IMR-90 (cell line): Measurements from ENCODE around the gene DRD3. TPM values are rescaled to one million over a fixed set of nuclear protein-coding genes. Genes with fewer than 3 reads are reported as not detected.

Source experiments
- ATAC-seq: fragments of 200-7000 bp; cut with Tn5 transposase; 2 replicates; pipeline ENCODE4 v1.9.1; 2020; ENCODE audit warnings: low read depth, mild to moderate bottlenecking, moderate library complexity
- BruUV-seq: library from RNA; stranded (reverse); fragments of 400-500 nt; replicated peaks from 2 replicates; lab custom pipeline; 2021; lab: Mats Ljungman, UMichigan
- CTCF ChIA-PET: fragments of 300-600 bp; formaldehyde crosslinking; extraction: SDS; loops from one replicate; lab custom pipeline; 2021; ENCODE audit warnings: antibody characterized with exemption; lab: Yijun Ruan, JAX
- POLR2A ChIA-PET: fragments of 300-600 bp; sonication (Branson Sonifier 250); formaldehyde crosslinking; loops from one replicate; lab custom pipeline; 2022; ENCODE audit warnings: antibody characterized with exemption; ENCODE audit not compliant: unreplicated experiment; lab: Charles Lee
- DNase-seq: peaks from one replicate; pipeline ENCODE4 v3.0.0; 2013
- H2AFZ ChIP-seq: replicated peaks from 2 replicates; pipeline ENCODE3; 2013; ENCODE audit warnings: low read length, mild to moderate bottlenecking; ENCODE audit not compliant: poor library complexity
- H2AK5ac ChIP-seq: 2 replicates; pipeline ENCODE4 v1.6.1; 2013; ENCODE audit warnings: low read depth, low read length, inconsistent platforms
- H2AK9ac ChIP-seq: replicated peaks from 2 replicates; pipeline ENCODE3; 2013; ENCODE audit warnings: mild to moderate bottlenecking, low read depth, low read length, moderate library complexity; ENCODE audit not compliant: poor library complexity
- H2BK120ac ChIP-seq: 2 replicates; pipeline ENCODE4 v1.6.1; 2013; ENCODE audit warnings: low read depth, low read length, inconsistent platforms
- H2BK15ac ChIP-seq: 3 replicates; pipeline ENCODE4 v1.6.1; 2013; ENCODE audit warnings: low read depth, low read length, inconsistent platforms
- H2BK20ac ChIP-seq: 2 replicates; pipeline ENCODE4 v1.6.1; 2013; ENCODE audit warnings: low read depth, mild to moderate bottlenecking, inconsistent platforms, low read length, moderate library complexity
- H2BK5ac ChIP-seq: 2 replicates; pipeline ENCODE4 v1.6.1; 2013; ENCODE audit warnings: mild to moderate bottlenecking, low read depth, low read length, inconsistent platforms; ENCODE audit not compliant: poor library complexity, severe bottlenecking
- H3K14ac ChIP-seq: replicated peaks from 2 replicates; pipeline ENCODE4 v1.6.1; 2013; ENCODE audit warnings: low read depth, low read length, inconsistent platforms
- H3K18ac ChIP-seq: 2 replicates; pipeline ENCODE4 v1.6.1; 2013; ENCODE audit warnings: low read depth, low read length, control low read depth
- H3K23ac ChIP-seq: 2 replicates; pipeline ENCODE4 v1.6.1; 2013; ENCODE audit warnings: low read depth, low read length, inconsistent platforms
- H3K27ac ChIP-seq: 2 replicates; pipeline ENCODE4 v1.5.1; 2013; ENCODE audit warnings: mild to moderate bottlenecking, control low read depth, low read length; ENCODE audit not compliant: insufficient read depth
- H3K27me3 ChIP-seq: 2 replicates; pipeline ENCODE4 v1.6.1; 2013; ENCODE audit warnings: low read length; ENCODE audit not compliant: control insufficient read depth, insufficient read depth
- H3K36me3 ChIP-seq: 2 replicates; pipeline ENCODE4 v1.6.1; 2013; ENCODE audit warnings: low read length, mixed read lengths; ENCODE audit not compliant: control insufficient read depth, insufficient read depth
- H3K4ac ChIP-seq: 2 replicates; pipeline ENCODE4 v1.6.1; 2013; ENCODE audit warnings: low read depth, low read length, inconsistent platforms
- H3K4me1 ChIP-seq: 2 replicates; pipeline ENCODE4 v1.6.1; 2013; ENCODE audit warnings: low read length, mixed read lengths; ENCODE audit not compliant: control insufficient read depth, insufficient read depth
- H3K4me2 ChIP-seq: 2 replicates; pipeline ENCODE4 v1.6.1; 2013; ENCODE audit warnings: low read depth, mild to moderate bottlenecking, control low read depth, low read length, moderate library complexity
- H3K4me3 ChIP-seq: 2 replicates; pipeline ENCODE4 v1.5.1; 2013; ENCODE audit warnings: low read depth, mild to moderate bottlenecking, control low read depth, low read length, moderate library complexity; ENCODE audit not compliant: insufficient read depth
- H3K56ac ChIP-seq: 2 replicates; pipeline ENCODE4 v1.6.1; 2013; ENCODE audit warnings: low read length, inconsistent platforms; ENCODE audit not compliant: insufficient read depth; ENCODE audit errors: extremely low read depth
- H3K79me1 ChIP-seq, 2 experiments: 2 replicates each; pipeline ENCODE4 v1.6.1; 2013; ENCODE audit warnings: low read length in 2 of 2, inconsistent platforms in 1 of 2, low read depth in 1 of 2
- H3K9ac ChIP-seq: 2 replicates; pipeline ENCODE4 v1.6.1; 2013; ENCODE audit warnings: low read depth, low read length, control low read depth
- H3K9me1 ChIP-seq: 2 replicates; pipeline ENCODE4 v1.6.1; 2013; ENCODE audit warnings: low read length, inconsistent platforms; ENCODE audit not compliant: insufficient read depth
- H3K9me3 ChIP-seq: 2 replicates; pipeline ENCODE4 v1.6.1; 2013; ENCODE audit warnings: low read length; ENCODE audit not compliant: control insufficient read depth, insufficient read depth
- H4K20me1 ChIP-seq: 2 replicates; pipeline ENCODE4 v1.6.1; 2013; ENCODE audit warnings: low read length, inconsistent platforms; ENCODE audit not compliant: insufficient read depth
- H4K5ac ChIP-seq: 2 replicates; pipeline ENCODE4 v1.6.1; 2013; ENCODE audit warnings: mild to moderate bottlenecking, low read depth, low read length, control low read depth
- H4K8ac ChIP-seq, 2 experiments: 2 replicates each; pipeline ENCODE4 v1.6.1; 2013; ENCODE audit warnings: low read depth in 2 of 2, low read length in 2 of 2, control low read depth in 1 of 2, inconsistent platforms in 1 of 2
- H4K91ac ChIP-seq: 2 replicates; pipeline ENCODE4 v1.6.1; 2013; ENCODE audit warnings: low read depth, low read length, inconsistent platforms; ENCODE audit not compliant: insufficient read depth
- BHLHE40 ChIP-seq: fragments of 150-350 bp; IDR thresholded peaks from 2 replicates; pipeline ENCODE4 v1.6.1; 2016; ENCODE audit warnings: mild to moderate bottlenecking, low read depth, low read length
- CEBPB ChIP-seq: IDR thresholded peaks from 2 replicates; pipeline ENCODE4 v1.6.1; 2012; ENCODE audit warnings: low read depth, low read length, improper control_type of control experiment
- CHD1 ChIP-seq: IDR thresholded peaks from 2 replicates; pipeline ENCODE4 v1.6.1; 2012; ENCODE audit warnings: low read depth, low read length, improper control_type of control experiment
- ELK1 ChIP-seq: fragments of 150-350 bp; IDR thresholded peaks from 2 replicates; pipeline ENCODE4 v1.6.1; 2016; ENCODE audit warnings: low read depth, mild to moderate bottlenecking, low read length, moderate library complexity, borderline replicate concordance
- FOS ChIP-seq: fragments of 150-350 bp; IDR thresholded peaks from 2 replicates; pipeline ENCODE4 v1.6.1; 2016; ENCODE audit warnings: low read depth, low read length
- MAFK ChIP-seq: IDR thresholded peaks from 2 replicates; pipeline ENCODE4 v1.6.1; 2012; ENCODE audit warnings: low read depth, low read length, improper control_type of control experiment
- MAZ ChIP-seq: IDR thresholded peaks from 2 replicates; pipeline ENCODE4 v1.6.1; 2012; ENCODE audit warnings: low read depth, mild to moderate bottlenecking, low read length, improper control_type of control experiment, moderate library complexity, borderline replicate concordance
- NFE2L2 ChIP-seq: fragments of 150-350 bp; IDR thresholded peaks from 2 replicates; pipeline ENCODE4 v1.6.1; 2016; ENCODE audit warnings: low read depth, mild to moderate bottlenecking, low read length
- RFX5 ChIP-seq: IDR thresholded peaks from 2 replicates; pipeline ENCODE4 v1.8.0; 2012; ENCODE audit warnings: low read depth, mild to moderate bottlenecking, low read length, moderate library complexity
- WGBS, 2 experiments: methylation state at CpG; one replicate each; pipeline versions ENCODE4 v1.1.5 to v1.1.7; 2013; ENCODE audit warnings: missing lambda C conversion rate in 2 of 2; ENCODE audit not compliant: insufficient read length in 1 of 2; ENCODE audit errors: extremely low coverage in 2 of 2; 5-methylcytosine and 5-hydroxymethylcytosine counted together
- dilution Hi-C: fragments of 300-500 bp; cut with HindIII; formaldehyde crosslinking; loops from one replicate; pipeline ENCODE4 v1.14.3; 2018; ENCODE audit warnings: low sequenced_read_pairs; ENCODE audit not compliant: unreplicated experiment
- in situ Hi-C: fragments of 300-500 bp; cut with MboI; formaldehyde crosslinking; loops from 3 replicates; pipeline ENCODE4 v1.14.3; 2019; ENCODE audit warnings: low sequenced_read_pairs, inconsistent platforms, mixed read lengths
- intact Hi-C: fragments of 100-400 bp; cut with micrococcal nuclease; formaldehyde crosslinking; loops from 2 replicates; pipeline ENCODE4 v1.10.0; 2022
- polyA plus RNA-seq, 3 experiments: library from polyadenylated mRNA; depleted of rRNA; stranded (reverse); fragments of >200 nt; gene quantifications; 2 replicates each; pipeline ENCODE4 v1.2.3, GENCODE V29; 2012; ENCODE audit warnings: low replicate concordance in 1 of 3
- total RNA-seq: library from RNA; depleted of rRNA; stranded (reverse); fragments of >200 nt; gene quantifications from 2 replicates; pipeline ENCODE4 v1.2.3, GENCODE V29; 2012

Gene DRD3
- total and polyA plus RNA-seq, 2 of the 4 experiments (the other 2 are of a cell fraction): not detected

- Histone ChIP-seq H2AFZ (no peak overlapping the region), H3K4me2 (no peak overlapping the region), H4K91ac (no peak overlapping the region), H3K23ac (no peak overlapping the region), H4K20me1 (no peaks in the 10 kb centered on the region), H3K79me1 (no peaks in the 10 kb centered on the region), H4K5ac (no peak overlapping the region), H2AK5ac (no peak overlapping the region), H3K4me3 (no peak overlapping the region), H3K9me3 (no peaks in the 10 kb centered on the region), H2BK20ac (no peak overlapping the region), H3K4ac (no peak overlapping the region), H3K4me1 (no peaks in the 10 kb centered on the region), H3K9me1 (no peaks in the 10 kb centered on the region), H3K27ac (no peak overlapping the region), H2BK120ac (no peak overlapping the region), H3K18ac (no peak overlapping the region), H3K9ac (no peak overlapping the region), H3K36me3 (no peaks in the 10 kb centered on the region), H2BK15ac (no peak overlapping the region), H3K27me3 (peaks cover 7% of the 10 kb centered on the region), H3K56ac (no peak overlapping the region), H3K14ac (no peak overlapping the region), H2AK9ac (no peak overlapping the region), H4K8ac (no peak overlapping the region), H2BK5ac (no peak overlapping the region)
- ATAC-seq: no peak
- intact Hi-C loops: no loop called here
- no peak for TF ChIP-seq MAFK
- no peak for TF ChIP-seq BHLHE40
- no peak for TF ChIP-seq RFX5
- TF ChIP-seq CEBPB: no peak
- TF ChIP-seq CHD1: no peak
- TF ChIP-seq MAZ: no peak
- no peak for TF ChIP-seq FOS
- no peak for TF ChIP-seq ELK1
- no peak for TF ChIP-seq NFE2L2
- CTCF ChIA-PET: no interaction called here
- in situ Hi-C loops: no loop called here
- no CpG with 5 or more reads among the region's 7 CpGs for WGBS, 2 experiments
- no TSS peak for BruUV-seq
- dilution Hi-C loops: no loop called here
- DNase-seq: no peak
- POLR2A ChIA-PET: no interaction called here
Measured at GRCh38 chr3:114171677-114172076, 7.2 kb downstream of the DRD3 start.
